Measurements from ENCODE around the gene USP35. TPM values are rescaled to one million over a fixed set of nuclear protein-coding genes. Genes with fewer than 3 reads are reported as not detected.

The USP35 gene
- total RNA-seq, 1 experiment from 2014 or later = 6.0 TPM

DNA sequence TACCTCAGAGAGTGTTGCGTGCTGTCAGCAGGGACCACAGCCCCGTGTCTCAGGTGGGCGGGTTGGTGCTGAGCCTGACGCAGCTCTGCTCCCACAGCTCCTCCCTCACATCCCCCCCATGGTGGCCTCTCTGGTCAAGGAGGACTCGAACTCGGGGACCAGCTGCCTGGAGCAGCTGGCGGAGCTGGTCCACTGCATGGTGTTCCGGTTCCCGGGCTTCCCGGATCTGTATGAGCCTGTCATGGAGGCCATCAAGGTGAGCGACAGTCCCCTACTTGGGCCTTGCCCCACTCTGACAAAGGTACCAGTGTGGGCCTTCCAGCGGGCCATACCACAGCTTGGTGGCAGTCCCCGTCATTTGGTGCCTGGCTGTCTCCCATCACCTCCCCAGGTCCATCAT is 11.8 kb downstream of the USP35 start:
- CTCF ChIA-PET = no interaction called here

GRCh38 chr11:78201096-78201818 is 12.5 kb downstream of the USP35 start:
- H3K27me3 ChIP-seq (ENCODE audit: insufficient read depth, low read length) = no peaks in the 10 kb centered on the region
- no peak overlapping the region for H3K4me2 ChIP-seq (ENCODE audit: low read length)
- no peaks in the 10 kb centered on the region for H4K20me1 ChIP-seq (ENCODE audit: insufficient read depth)
- H3K9ac ChIP-seq (ENCODE audit: low read length) = no peak overlapping the region
- H3K36me3 ChIP-seq (ENCODE audit: control insufficient read depth in 1 of 2, insufficient read depth in 2 of 2, low read length in 2 of 2) = no peaks in the 10 kb centered on the region
- ChIA-PET POLR2A (no interaction called here), CTCF (no interaction called here), RAD21 (ENCODE audit: low non-redundant PET in 1 of 2, low total read pairs in 2 of 2, uncharacterized antibody in 2 of 2, unreplicated experiment in 2 of 2) (no interaction called here)
- H3K27ac ChIP-seq (ENCODE audit: low read depth, low read length) = no peak overlapping the region
- no TSS peak for BruUV-seq (replicated peaks)
- no peaks in the 10 kb centered on the region for H3K4me1 ChIP-seq (ENCODE audit: control insufficient read depth in 1 of 2, insufficient read depth in 2 of 2, low read length in 2 of 2)
- H3K4me3 ChIP-seq (replicated peaks in 1 of 2; ENCODE audit: low read depth in 1 of 2, low read length in 2 of 2) = no peak overlapping the region
- no peaks in the 10 kb centered on the region for H3K9me3 ChIP-seq (ENCODE audit: control insufficient read depth in 1 of 2, insufficient read depth in 1 of 2, low read depth in 1 of 2, low read length in 2 of 2)
- H3K79me2 ChIP-seq (ENCODE audit: insufficient read depth, low read length) = no peaks in the 10 kb centered on the region
- no peaks in the 10 kb centered on the region for H3K9me2 ChIP-seq (ENCODE audit: insufficient read depth)
- DNase-seq (ENCODE audit: low read depth, low spot score) (no peak), ATAC-seq (no peak)
- H2AFZ ChIP-seq (ENCODE audit: low read depth, low read length, poor library complexity, severe bottlenecking) = no peak overlapping the region
- intact Hi-C loops (cut with micrococcal nuclease) = no loop called here
- TF ChIP-seq SRF (IDR thresholded peaks at IDR 0.05; ENCODE audit: low read depth) = no peak
- TF ChIP-seq RAD21 (IDR thresholded peaks at IDR 0.05; ENCODE audit: low read depth) = no peak
- TF ChIP-seq YY1 (IDR thresholded peaks at IDR 0.05; ENCODE audit: extremely low read depth, insufficient replicate concordance, low read depth, low read length) = no peak
- no peak for TF ChIP-seq SIN3A (IDR thresholded peaks at IDR 0.05; ENCODE audit: low read depth)
- TF ChIP-seq EZH2 (IDR thresholded peaks at IDR 0.05) = no peak
- TF ChIP-seq POLR2A (IDR thresholded peaks at IDR 0.05; ENCODE audit: borderline replicate concordance, extremely low read depth, insufficient read depth, insufficient read length) = no peak
- TF ChIP-seq ELF1 (IDR thresholded peaks at IDR 0.05; ENCODE audit: borderline replicate concordance, low read depth) = no peak
- no peak for TF ChIP-seq SP1 (IDR thresholded peaks at IDR 0.05; ENCODE audit: low read depth)
- no peak for TF ChIP-seq ZFX (IDR thresholded peaks at IDR 0.05)
- TF ChIP-seq CBX3 (IDR thresholded peaks at IDR 0.05; ENCODE audit: low read depth) = no peak
- TF ChIP-seq, protein P1, sequence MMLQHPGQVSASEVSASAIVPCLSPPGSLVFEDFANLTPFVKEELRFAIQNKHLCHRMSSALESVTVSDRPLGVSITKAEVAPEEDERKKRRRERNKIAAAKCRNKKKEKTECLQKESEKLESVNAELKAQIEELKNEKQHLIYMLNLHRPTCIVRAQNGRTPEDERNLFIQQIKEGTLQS (IDR thresholded peaks at IDR 0.05) = no peak
- no peak for TF ChIP-seq MAX (IDR thresholded peaks at IDR 0.05)
- TF ChIP-seq POLR2AphosphoS5 (IDR thresholded peaks at IDR 0.05; ENCODE audit: low read depth, low read length) = no peak
- TF ChIP-seq ZNF274 (IDR thresholded peaks at IDR 0.05; ENCODE audit: low read depth, low read length) = no peak
- TF ChIP-seq TCF7L2 (IDR thresholded peaks at IDR 0.05; ENCODE audit: borderline replicate concordance, extremely low read depth, insufficient read depth, insufficient read length) = no peak
- TF ChIP-seq ZBTB33 (IDR thresholded peaks at IDR 0.05; ENCODE audit: extremely low read depth, insufficient replicate concordance, low read length) = no peak

More for the DNA sequence above, 11.8 kb downstream of the USP35 start:
- no peaks in the 10 kb centered on the region for H3K79me2 ChIP-seq (ENCODE audit: insufficient read depth, low read length)
- no peaks in the 10 kb centered on the region for H3K9me2 ChIP-seq (ENCODE audit: insufficient read depth)
- no peak for ATAC-seq
- POLR2A ChIA-PET = no interaction called here
- no peak for TF ChIP-seq CBX3 (IDR thresholded peaks at IDR 0.05; ENCODE audit: low read depth)
- H3K4me3 ChIP-seq (replicated peaks in 1 of 2; ENCODE audit: low read depth in 1 of 2, low read length in 2 of 2) = no peak overlapping the region
- DNase-seq (ENCODE audit: low read depth, low spot score) = no peak
- no peak overlapping the region for H2AFZ ChIP-seq (ENCODE audit: low read depth, low read length, poor library complexity, severe bottlenecking)
- H3K4me2 ChIP-seq (ENCODE audit: low read length) = no peak overlapping the region
- no TSS peak for BruUV-seq (replicated peaks)
- no peak overlapping the region for H3K9ac ChIP-seq (ENCODE audit: low read length)
- no peaks in the 10 kb centered on the region for H3K9me3 ChIP-seq (ENCODE audit: control insufficient read depth in 1 of 2, insufficient read depth in 1 of 2, low read depth in 1 of 2, low read length in 2 of 2)
- H3K27ac ChIP-seq (ENCODE audit: low read depth, low read length) = no peak overlapping the region
- H3K27me3 ChIP-seq (ENCODE audit: insufficient read depth, low read length) = no peaks in the 10 kb centered on the region
- intact Hi-C loops (cut with micrococcal nuclease) = no loop called here
- no peaks in the 10 kb centered on the region for H3K36me3 ChIP-seq (ENCODE audit: control insufficient read depth in 1 of 2, insufficient read depth in 2 of 2, low read length in 2 of 2)
- RAD21 ChIA-PET (ENCODE audit: low non-redundant PET in 1 of 2, low total read pairs in 2 of 2, uncharacterized antibody in 2 of 2, unreplicated experiment in 2 of 2) = no interaction called here
- H4K20me1 ChIP-seq (ENCODE audit: insufficient read depth) = no peaks in the 10 kb centered on the region
- no peaks in the 10 kb centered on the region for H3K4me1 ChIP-seq (ENCODE audit: control insufficient read depth in 1 of 2, insufficient read depth in 2 of 2, low read length in 2 of 2)
